HG03039 (cell line): Measurements from ENCODE around the gene HDAC4.

ENCODE experiments used
- ATAC-seq: cut with Tn5 transposase; IDR thresholded peaks from one replicate; pipeline ENCODE4 v1.9.1; 2021; ENCODE audit warnings: mild to moderate bottlenecking, moderate library complexity; ENCODE audit not compliant: unreplicated experiment

The HDAC4 gene

DNA sequence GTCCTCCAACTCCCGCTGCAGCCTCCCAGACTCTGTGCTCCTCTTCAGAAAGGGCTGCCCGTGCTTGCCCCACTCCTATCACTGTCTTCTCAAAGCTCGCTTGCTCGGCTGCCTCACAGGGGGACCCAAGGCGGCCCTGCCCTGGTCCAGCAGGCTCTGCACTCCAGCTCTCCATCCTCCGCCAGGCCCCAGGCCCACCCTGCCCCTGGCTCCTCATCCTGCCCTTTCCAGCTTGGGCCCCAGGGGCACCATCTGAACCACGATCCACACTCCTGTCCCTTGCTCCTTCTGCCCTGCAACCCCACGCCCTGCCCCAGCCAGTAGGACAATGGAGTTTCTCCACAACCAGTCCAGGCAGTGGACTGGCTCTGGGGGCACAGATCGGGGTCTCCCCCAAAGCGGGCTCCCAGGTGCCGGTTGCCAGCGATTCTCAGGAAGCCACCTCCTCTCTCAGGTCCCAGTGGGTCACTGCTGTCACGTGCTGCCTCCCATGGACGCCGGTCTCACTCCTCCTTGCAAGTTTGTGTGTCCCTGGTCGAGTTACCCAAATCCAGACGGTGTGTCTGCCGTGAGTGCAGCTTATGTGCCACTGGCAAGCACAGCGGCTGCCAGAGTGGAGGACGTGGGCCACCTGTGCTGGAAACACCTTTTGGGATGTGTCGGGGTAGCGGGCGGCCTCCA is 238.5 kb downstream of the HDAC4 start:
- ATAC-seq, result no peak

DNA sequence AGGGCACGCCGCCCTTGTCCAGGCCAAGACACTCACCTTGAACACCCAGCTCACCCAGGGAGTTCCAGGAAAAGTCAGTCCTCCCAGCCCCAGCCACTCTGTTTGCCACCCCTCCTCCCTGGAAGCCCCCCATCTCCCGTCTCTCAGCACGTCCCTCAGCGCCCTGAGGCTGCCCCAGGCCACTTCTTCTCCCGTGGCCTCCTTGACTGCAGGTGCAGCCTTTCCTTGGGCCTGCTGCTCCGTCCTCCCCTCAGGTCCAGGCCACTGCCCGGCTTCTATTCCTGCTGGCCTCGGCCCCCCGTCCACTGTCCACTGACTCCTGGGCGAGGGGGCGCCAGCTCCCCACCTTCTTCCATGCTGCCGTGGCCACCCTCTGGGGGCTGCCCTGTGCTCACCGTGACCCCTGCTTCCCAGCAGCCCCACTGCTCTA is 239.1 kb downstream of the HDAC4 start:
- ATAC-seq, result no peak

DNA sequence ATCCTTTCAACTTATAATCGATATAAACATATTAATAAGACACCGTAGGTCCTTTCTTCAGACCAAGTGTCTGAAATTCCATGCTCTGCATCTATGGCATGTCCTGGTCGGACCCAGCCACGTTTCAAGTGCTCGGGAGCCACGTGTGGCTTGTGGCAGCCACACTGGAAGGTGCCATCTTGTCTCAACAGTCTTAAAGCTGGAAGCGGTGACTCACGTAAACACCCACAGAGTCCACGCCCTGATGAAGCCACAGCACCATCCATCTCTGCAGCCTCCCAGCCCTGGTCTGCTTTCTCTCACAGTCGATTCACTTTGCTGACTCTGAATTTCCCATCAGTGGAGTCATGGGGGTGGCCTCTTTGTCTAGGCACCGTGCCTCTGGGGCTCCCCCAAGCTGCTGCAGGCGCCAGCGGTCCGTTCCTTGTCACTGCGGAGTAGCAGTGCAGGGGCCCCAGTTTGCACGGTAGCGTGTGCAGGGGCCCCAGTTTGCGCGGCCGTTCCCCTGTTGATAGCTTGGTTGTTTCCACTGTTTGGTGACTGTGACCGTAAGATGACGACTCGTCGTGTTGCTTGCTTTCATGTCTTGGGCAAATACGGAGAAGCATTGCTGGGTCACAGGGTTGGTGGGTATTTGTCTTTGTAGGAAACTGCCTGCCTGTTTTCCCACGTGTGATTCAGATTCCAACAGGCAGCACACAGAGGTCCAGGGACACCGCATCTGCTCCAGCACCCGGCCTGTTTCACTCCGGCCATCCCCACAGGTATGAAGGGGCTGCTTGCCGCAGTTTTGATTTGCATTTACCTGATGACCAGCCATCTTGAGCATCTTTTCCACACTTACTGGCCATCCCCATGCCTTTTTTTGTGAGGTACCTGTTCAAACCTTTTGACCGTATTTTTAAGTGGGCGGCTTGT is 240.3 kb downstream of the HDAC4 start:
- ATAC-seq, result no peak

DNA sequence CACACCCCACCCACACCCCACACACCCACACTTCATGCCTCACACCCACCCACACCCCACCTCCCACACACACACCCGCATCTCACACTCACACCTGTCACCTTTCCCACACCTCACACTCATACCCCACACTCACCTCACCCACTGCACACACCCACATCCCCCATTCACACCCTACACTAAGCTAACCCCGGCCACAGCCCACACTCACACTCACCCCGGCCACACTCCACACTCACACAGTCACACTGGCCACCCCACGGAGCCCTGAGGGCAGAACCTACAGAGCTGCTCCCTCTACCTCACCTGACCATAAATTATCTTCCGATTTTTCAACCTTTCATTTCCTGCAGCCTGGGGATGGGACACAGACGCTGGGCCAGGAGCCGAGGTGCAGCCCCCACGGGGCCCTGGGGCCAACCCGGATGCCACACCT is 241.3 kb downstream of the HDAC4 start:
- ATAC-seq, result no peak

DNA sequence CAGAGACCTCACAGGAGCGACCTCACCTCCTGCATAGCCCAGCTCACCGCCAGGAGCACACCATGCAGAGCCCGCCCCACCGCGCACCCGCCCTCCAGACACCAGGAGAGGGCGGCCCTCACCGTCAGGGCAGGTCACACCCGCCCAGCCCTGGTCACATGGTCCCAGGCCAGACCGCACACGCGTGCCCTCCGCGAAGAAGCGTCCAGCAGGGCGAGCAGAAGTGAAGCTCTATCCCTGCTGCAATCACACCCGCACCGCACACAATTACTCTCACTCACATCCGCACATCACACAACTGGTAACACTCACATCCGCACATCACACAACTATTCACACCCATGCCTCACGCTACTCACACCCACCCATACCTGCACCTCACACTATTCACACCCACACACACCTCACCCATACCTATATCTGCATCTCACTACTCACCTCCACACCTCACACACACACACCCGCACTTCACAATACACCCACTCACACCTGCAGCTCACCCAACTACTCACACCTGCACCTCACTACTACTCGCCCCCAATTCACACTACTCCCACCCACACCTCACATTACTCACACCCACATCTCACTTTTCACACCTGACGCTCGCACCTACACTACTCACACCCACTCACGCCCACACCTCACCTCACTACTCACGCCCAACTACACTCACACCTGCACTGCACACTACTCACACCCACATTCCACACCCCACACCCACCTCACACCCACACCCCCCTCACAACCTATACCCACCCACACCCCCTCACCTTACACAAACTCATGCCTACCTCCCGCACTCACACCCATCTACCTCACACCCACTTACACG is 242.0 kb downstream of the HDAC4 start:
- ATAC-seq, result no peak

DNA sequence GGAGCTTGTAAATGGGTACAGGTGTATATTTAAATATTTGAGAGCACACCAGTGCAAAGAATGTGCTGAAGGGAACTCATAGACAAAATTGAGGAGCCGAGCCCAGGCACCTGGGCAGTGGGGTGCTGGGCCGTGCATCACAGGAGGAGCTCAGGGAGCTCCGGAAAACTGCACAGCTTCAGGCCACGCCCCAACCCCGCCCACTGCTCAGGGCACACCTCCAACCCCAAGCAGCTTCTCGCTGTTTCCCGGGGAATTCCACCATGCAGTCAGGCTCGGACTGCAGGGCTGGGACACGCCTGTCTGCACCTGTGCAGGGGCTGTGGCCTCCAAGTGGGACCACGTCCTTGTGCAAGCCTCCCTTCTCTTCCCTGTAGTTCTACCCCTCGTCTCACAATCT is 243.0 kb downstream of the HDAC4 start:
- no peak for ATAC-seq

DNA sequence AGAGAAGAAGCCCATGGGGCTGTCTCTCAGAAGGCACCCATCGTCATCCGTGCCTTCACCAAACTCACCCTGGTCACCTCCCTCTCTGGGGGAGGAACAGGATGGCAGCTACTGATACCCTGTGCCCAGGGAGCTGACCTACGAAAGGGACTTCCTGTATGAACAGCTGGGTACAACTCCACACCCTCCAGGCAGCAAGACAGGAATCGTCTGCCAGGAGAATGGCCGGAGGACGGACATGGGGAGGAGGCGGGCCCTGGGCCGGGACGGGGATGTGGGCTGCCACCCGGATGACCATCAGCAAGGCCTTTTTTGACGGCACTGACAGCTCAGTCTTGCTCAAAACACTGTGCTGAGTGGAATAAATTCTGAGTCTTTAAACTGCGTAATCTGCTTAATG is 243.6 kb downstream of the HDAC4 start:
- no peak for ATAC-seq

DNA sequence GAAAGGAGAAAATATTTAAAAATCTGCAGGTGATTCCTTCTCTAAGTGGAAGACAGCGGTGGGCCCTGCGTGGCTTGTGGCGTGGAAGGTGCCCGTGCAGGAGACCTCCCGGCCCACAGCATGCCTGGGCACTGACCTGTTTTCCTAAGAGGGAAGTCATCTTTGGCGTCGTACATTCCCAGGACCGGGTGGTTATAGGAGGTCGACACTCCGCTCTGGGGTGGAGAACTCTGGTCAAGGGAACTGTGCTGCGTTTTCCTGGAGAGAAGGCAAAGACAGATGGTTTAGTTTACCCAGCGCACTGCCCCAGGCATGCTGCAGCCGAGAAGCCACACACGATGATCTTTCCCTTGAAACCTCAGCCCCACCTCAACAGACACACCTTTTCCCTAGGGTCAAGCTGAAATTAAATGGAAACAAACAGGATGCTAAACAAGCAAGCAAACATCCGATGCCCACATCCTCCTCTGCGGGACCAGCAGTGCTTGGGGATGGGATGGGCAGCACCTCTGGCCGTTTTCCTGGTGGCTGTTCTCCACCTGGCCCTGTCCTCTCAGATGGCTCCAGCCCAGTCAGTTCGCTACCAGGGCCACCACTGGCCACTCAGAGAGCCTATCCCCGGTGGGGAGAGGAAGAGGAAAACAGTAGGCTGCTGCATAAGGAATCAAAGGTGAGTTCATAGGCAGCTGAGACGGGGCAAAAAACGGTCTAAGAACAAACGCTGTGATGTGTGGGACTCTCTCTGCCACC is 244.1 kb downstream of the HDAC4 start:
- ATAC-seq, result no peak

DNA sequence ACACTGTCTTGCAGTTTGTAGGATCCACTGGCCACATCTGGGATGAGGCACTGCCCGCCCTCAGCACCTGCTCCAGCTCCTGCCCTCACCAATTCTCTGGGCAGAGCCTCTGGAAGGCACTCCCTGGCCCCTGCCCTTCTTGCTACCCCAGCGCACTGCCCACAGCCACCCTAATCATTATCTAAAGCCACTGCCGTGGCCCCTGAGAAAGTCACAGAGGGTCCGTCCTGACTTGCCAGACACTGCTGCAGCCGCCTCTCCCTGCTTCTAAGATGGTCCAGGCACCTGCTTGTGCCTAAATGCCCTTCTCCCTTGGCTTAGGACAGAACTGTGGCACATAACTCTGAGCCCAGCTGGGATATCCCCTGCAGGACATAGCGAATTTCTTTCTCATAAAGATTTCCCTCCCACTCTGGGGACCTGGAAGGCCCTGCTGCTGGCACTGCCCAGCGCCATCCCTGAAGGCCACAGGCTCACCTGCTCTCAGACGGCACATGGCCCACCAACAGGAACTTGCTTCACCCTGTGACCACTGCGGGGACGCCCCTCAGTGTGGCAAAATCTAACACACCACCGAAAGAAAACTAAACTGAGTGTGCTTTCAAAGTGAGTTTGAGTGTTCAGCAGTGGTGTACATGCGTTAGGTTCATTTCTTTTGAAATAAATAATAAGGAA is 244.9 kb downstream of the HDAC4 start:
- ATAC-seq, result no peak

DNA sequence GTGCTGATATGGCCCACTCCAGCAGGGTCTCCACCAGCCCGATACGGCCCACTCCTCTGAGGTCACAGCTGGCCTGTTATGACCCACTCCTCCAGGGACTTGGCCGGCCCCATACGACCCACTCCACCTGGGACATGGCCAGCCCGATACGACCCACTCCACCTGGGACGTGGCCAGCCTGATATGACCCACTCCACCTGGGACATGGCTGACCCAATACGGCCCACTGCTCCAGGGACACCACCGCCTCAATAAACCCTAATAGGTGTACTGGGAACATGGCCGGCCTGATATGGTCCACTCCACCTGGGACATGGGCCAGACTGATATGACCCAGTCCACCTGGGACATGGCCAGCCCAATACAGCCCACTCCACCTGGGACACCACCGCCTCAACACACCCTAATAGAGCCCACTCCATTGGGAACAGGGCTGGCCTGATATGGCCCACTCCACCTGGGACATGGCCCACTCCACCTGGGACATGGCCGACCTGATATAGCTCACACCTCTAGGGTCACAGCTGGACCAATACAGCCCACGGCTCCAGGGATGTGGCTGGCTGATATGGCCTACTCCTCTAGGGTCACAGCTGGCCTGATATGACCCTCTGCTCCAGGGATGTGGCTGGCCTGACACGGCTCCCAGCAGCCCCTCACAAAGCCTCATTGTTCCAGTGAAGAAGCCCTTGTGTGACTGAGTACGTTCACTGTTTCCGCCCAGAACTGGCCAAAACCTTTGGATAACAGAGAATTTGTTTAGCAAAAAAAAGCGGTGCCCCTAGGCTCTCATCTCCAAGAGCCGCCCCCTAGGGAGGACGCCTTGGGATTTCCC is 245.6 kb downstream of the HDAC4 start:
- no peak for ATAC-seq

DNA sequence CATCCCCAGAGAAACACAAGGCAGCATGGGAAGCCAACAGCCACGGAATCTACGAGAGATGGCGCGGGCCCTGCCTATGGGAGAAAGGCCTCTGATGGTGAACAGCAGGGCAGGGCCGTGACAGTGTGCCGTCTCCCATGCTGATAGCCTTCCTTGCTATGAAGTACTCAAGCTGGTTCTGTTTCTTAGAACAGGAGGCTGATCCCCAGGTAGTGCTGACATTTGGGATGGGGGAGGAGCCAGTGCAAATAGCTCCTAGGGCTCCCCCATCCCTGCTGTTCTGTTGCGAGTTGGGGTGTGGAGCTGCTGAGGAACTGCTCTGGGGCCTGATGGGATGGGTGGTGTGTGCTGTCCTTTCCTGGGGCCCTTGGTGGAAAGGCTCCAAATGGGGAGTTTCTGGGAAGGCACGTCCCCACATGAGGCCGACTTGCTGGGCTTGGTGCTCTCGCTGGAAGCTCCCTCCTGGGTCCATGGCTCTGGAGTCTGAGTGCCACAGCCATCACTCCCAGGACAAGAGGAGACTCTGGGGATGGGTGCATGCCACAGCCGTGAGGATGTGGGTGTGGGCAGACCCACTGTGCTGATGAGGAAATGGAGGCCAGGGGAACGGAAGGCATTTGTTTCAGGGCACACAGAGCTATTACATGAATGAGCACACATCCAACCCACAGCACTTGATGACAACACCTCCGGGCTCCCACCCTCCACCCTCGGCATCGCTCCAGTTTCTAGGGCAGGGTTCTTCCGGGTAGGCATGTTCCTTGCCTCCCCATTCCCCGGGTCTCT is 246.8 kb downstream of the HDAC4 start:
- no peak for ATAC-seq

DNA sequence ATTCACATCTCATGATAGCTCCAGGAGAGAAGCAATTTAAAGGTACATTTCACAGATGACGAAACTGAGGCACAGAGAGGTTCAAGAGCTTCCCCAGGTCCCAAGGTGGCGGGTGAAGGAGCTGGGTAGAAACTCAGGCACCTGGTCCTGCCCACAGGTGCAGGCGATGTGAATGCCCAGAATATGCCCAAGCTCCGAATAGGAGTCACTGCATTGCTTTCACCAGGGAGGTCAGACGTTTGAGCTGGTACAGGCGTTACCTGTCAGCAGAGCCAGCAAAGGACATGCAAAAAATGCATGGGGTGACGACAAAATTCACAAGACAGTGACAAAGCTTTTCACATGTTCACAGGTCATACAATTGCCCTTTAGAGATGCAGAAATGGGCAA is 247.9 kb downstream of the HDAC4 start:
- ATAC-seq, result no peak

DNA sequence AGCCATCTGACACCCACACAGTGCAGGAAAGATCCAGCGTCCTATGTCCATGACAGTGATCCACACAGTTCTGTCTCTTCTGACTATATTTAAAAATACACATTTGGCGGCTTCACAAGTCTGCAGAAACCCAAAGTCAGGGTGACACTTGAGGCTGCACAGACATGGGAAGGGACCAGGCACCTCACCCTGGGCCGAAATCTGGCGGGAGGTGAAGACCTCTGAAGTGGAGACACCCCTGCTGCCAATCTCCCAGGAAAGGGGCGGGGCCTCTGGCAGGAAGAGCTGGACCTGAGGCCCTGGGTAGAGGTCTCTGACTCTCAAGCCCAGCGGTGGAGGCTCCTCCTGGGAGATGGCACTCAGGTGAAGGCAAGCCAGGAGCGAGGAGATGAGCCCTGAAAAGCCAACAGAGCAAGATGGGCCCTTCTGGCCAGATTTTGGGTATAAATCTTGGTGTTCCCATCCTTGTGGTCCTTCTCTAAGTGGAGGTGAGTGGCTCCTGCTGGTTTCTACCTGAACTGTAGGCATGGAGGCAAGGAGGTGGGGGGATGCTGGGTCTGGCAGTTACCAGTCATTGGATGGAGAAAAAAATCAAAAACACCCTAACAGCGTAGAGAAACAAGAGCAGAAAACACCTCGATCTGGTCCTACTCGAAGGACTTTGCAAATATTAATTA is 248.4 kb downstream of the HDAC4 start:
- no peak for ATAC-seq

DNA sequence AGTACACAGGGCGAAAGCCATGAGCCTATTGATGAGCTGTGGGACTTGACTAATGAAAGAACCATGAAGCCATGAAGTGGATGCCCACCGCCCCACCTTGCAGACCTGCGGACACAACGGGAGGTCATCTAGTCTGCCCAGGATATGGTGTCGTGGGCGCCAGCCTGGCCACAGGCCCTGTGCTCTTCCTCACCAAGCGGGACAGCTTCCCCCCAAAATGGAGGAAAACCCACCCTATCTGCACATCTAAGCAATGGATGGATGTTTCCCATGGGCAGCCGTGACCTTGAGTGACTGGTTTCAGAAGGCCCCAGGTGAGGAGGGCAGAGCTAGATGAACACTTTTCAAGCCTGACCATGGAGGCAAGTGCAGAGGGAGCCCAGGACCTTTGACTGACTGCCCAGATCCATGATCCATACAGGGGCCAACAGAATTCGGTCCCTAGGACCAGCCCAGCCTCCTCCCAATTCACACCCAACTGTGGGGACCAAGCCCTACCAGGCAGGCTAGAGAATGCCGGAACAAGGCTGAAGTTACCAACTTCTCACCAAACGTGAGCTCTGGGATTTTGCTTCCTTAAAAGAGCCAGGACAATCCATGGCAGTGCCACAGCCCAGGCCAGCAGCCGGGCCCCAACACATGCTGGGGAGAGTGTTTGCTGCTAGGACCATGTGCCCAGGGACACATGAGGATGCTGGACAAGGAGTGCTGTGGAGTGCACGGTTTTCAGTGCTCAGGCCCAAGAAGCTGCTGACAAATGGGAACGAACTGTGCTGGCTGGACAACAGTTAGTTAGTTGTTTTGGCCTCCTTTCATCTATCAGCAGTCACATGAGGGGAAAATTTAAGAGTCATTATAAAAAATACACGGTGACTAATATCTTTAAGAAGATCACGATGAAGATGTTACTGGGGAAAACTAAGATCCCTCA is 249.4 kb downstream of the HDAC4 start:
- no peak for ATAC-seq

DNA sequence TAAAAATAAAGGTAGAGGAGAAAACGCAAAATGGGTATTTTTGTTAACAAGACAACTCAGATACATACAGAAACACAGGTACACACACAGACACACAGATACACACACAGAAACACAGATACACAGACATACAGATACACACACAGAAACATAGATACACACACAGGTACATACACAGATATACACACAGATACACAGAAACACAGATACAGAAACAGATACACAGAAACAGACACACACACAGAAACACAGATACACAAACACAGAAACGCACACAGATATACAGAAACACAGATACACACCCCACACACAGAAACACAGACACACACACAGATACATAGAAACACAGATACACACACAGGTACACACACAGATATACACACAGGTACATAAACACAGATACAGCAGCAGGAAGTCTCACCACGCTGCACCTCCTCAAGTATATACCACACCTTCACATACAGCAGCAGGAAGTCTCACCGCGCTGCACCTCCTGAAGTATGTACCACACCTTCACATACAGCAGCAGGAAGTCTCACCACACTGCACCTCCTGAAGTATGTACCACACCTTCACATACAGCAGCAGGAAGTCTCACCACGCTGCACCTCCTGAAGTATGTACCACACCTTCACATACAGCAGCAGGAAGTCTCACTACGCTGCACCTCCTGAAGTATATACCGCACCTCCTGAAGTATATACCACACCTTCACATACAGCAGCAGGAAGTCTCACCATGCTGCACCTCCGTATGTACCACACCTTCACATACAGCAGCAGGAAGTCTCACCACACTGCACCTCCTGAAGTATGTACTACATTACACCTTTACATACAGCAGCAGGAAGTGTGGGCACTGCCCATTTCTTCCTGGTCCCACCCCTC is 250.5 kb downstream of the HDAC4 start:
- ATAC-seq, result no peak

DNA sequence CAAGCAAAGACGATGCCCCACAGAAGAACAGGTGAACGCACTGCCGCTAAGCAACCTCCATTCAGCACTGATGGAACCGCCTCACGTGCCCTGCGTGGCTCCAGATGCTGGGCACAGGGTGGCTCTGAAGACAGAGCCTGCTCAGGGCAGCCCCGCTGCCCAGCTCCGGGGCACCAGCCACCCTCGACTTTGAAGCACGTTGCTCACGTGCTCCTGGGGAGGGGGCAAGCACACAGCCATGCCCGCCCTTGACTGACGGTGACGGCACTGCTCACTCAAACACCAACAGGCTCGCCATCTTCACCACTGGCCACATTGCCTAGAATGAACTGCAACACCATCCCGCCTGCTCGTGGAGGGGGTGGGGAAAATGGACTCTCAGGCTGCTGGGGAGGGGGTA is 251.3 kb downstream of the HDAC4 start:
- ATAC-seq, result no peak
